Gastroesophageal sphincter (tissue), 4 donors: ENCODE data around the gene FHOD3. TPM values are rescaled to one million over a fixed set of nuclear protein-coding genes. Genes with fewer than 3 reads are reported as not detected.
A peak's percentile ranks its signal among the peaks of the same experiment; 100 is the strongest.

Experiments used
- ATAC-seq: fragments of 150-250 bp; one replicate; pipeline ENCODE4 v1.9.1; 2016; ENCODE audit warnings: mild to moderate bottlenecking, moderate library complexity
- H3K27ac ChIP-seq, 4 donors: fragments of 200-600 bp; sonication (generic) in 3 of 4; 1 replicate in 3 of 4; 2 replicates in 1 of 4; pipeline ENCODE4 v1.5.1; 2016 to 2019
- H3K27me3 ChIP-seq: fragments of 200-600 bp; sonication (generic); one replicate; pipeline ENCODE4 v1.5.1; 2019
- H3K36me3 ChIP-seq, 2 donors: fragments of 200-600 bp; sonication (generic); one replicate each; pipeline ENCODE4 v1.5.1; 2019; ENCODE audit warnings: control low read depth in 1 of 2
- H3K4me1 ChIP-seq, 3 donors: fragments of 200-600 bp; sonication (generic); 1 replicate in 2 of 3; 2 replicates in 1 of 3; pipeline ENCODE4 v1.5.1; 2016 to 2019; ENCODE audit warnings: control low read depth in 2 of 3
- H3K4me3 ChIP-seq, 2 donors: fragments of 200-600 bp; sonication (generic); one replicate each; pipeline ENCODE4 v1.5.1; 2019; ENCODE audit warnings: mild to moderate bottlenecking in 1 of 2, moderate library complexity in 1 of 2
- H3K9me3 ChIP-seq, 3 donors: fragments of 200-600 bp; sonication (generic); one replicate each; pipeline ENCODE4 v1.5.1; 2017 to 2019; ENCODE audit warnings: control low read depth in 2 of 3
- CTCF ChIP-seq, 4 experiments: fragments of 200-600 bp in 2 of 4; fragments of 450-650 bp in 2 of 4; sonication (generic) in 1 of 4; IDR thresholded peaks; one replicate each; pipeline ENCODE4 v1.5.1; 2017 to 2019; ENCODE audit warnings: antibody characterized with exemption in 4 of 4, mild to moderate bottlenecking in 2 of 4, moderate library complexity in 2 of 4
- EP300 ChIP-seq: sonication (generic); formaldehyde crosslinking; IDR thresholded peaks from one replicate; pipeline ENCODE4 v1.6.1; 2017; ENCODE audit warnings: antibody characterized with exemption, mild to moderate bottlenecking
- POLR2A ChIP-seq, 2 donors: fragments of 450-650 bp; IDR thresholded peaks; one replicate each; pipeline ENCODE4 v1.6.1; 2017; ENCODE audit warnings: antibody characterized with exemption in 2 of 2, mild to moderate bottlenecking in 2 of 2, moderate library complexity in 1 of 2
- POLR2AphosphoS5 ChIP-seq: sonication (generic); formaldehyde crosslinking; IDR thresholded peaks from one replicate; pipeline ENCODE4 v1.6.1; 2017; ENCODE audit warnings: antibody characterized with exemption
- WGBS, 2 donors: methylation state at CpG; one replicate each; pipeline ENCODE4 v1.1.5; 2018; ENCODE audit warnings: low coverage in 1 of 2; 5-methylcytosine and 5-hydroxymethylcytosine counted together
- total RNA-seq, 4 donors: library from RNA; depleted of rRNA; stranded (reverse); fragments of >200 nt; gene quantifications; one replicate each; pipeline ENCODE4 v1.1.0, GENCODE V29; 2016

FHOD3 gene
- total RNA-seq, 4 donors from 2014 or later: 18.4 to 36.7 (median 30.4) TPM

DNA sequence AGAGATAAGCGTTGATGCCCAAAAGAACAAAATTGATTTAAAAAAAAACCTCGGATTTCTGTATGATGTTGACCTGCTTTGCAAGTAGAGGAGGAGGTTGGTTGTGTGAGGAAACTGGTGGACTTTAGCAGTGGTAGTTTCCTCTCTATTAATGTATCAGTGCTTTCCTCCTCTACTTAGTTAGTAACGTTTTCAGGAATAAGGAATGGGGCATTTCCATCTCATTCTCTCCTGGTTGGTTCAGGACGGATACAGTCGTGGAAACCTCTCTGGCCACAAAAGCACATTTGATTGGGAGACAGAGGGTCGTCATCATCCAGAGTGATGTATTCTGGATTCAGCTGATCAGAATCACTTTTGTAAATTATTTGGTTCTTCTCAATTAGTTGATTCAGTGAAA, 1.5 kb downstream of the FHOD3 start:
- H3K36me3 ChIP-seq: no peaks in the 10 kb centered on the region
- TF ChIP-seq POLR2A (IDR thresholded peaks at IDR 0.05) (no peak), EP300 (no peak), CTCF (IDR thresholded peaks at IDR 0.05) (no peak), POLR2AphosphoS5 (no peak)
- H3K4me3 ChIP-seq: peak overlapping the region in 1 of 2 donors; percentile 88
- no peak overlapping the region for H3K27ac ChIP-seq
- H3K4me1 ChIP-seq: peaks cover 0 to 39% (median 8%) of the 10 kb centered on the region in 3 donors
- H3K27me3 ChIP-seq: peaks cover 10% of the 10 kb centered on the region
- no peak for ATAC-seq
- 81 to 84% methylated on average over 3 to 6 of the region's 6 CpGs for WGBS, 2 donors
- H3K9me3 ChIP-seq: no peaks in the 10 kb centered on the region

DNA sequence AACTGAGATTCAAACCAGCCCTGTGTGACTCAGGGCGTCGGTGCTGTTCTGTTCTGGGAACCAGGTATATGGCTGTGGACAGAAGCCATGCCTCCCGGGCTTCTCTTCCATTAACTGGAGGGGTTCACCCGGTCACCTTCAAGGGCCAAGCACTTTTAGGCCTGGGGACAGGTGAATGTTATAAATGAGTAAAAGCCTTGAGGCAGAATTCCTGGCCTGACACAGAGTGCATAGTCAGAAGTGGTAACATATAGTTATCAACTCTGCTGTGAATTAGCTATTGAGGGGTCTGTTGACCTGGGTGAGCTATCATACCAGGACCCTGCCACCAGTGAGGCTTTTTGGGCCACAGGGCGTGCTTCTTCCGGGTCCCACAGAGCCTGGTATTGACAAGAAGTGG, 2.7 kb downstream of the FHOD3 start:
- Histone ChIP-seq H3K4me1 (peaks cover 0 to 39% (median 8%) of the 10 kb centered on the region in 3 donors), H3K36me3 (no peaks in the 10 kb centered on the region), H3K4me3 (no peak overlapping the region), H3K9me3 (no peaks in the 10 kb centered on the region), H3K27ac (no peak overlapping the region), H3K27me3 (peaks cover 10% of the 10 kb centered on the region)
- ATAC-seq: no peak
- 100% methylated on average over 1 of the region's 6 CpGs for WGBS, 2 donors
- TF ChIP-seq CTCF (IDR thresholded peaks at IDR 0.05) (no peak), EP300 (no peak), POLR2A (IDR thresholded peaks at IDR 0.05) (no peak), POLR2AphosphoS5 (no peak)

DNA sequence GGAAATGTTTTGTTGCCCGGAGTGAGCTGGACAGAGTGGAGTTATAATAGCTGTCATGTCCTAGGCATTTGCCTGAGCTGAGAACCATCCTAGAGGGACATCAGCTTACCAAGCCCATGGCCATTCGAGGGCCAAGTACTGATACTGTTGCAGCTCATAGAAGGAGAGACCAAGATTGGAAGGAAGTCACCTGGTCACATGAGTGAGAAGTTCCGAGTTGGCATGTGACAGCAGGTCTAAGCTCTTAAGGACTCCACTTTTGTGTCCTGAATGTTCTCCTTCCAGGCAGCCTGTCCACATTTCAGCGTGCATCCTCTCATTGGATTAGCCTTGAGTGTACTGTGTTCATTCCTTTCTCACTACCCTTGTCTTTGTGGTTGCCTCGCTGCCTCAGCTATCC, 4.4 kb downstream of the FHOD3 start:
- H3K4me3 ChIP-seq: no peak overlapping the region
- peaks cover 0 to 26% (median 8%) of the 10 kb centered on the region in 3 donors for H3K4me1 ChIP-seq
- peaks cover 10% of the 10 kb centered on the region for H3K27me3 ChIP-seq
- TF ChIP-seq POLR2A (IDR thresholded peaks at IDR 0.05): no peak
- no peak for TF ChIP-seq POLR2AphosphoS5
- ATAC-seq: no peak
- H3K36me3 ChIP-seq: no peaks in the 10 kb centered on the region
- H3K27ac ChIP-seq: no peak overlapping the region
- no peaks in the 10 kb centered on the region for H3K9me3 ChIP-seq
- WGBS, 2 donors: 81 to 83% methylated on average over 1 to 4 of the region's 5 CpGs

DNA sequence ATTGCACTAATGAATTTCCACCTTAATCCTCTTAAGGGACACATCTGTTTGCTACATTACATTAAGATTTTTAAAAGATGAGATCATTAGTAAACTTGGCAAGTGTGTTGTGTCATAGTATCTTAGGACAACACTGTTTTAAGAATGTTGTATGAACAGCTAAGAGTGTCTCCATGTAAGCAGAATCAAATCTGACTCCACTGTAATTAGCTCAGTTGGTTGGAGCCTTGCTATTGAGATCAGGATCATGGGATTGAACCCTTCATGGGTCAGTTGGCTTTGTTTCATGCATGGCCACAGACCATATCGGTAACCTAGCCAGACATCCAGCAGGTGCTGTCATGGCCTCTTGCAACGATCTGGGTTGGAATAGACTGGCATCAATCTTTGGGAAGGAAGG, 5.2 kb downstream of the FHOD3 start:
- WGBS, 2 donors: 100% methylated on average over 1 to 2 of the region's 2 CpGs
- peaks cover 0 to 22% (median 8%) of the 10 kb centered on the region in 3 donors for H3K4me1 ChIP-seq
- H3K9me3 ChIP-seq: no peaks in the 10 kb centered on the region
- TF ChIP-seq POLR2A (IDR thresholded peaks at IDR 0.05) (no peak), CTCF (IDR thresholded peaks at IDR 0.05) (no peak), EP300 (no peak), POLR2AphosphoS5 (no peak)
- no peak for ATAC-seq
- H3K27me3 ChIP-seq: peaks cover 10% of the 10 kb centered on the region
- H3K36me3 ChIP-seq: no peaks in the 10 kb centered on the region
- H3K4me3 ChIP-seq: no peak overlapping the region
- no peak overlapping the region for H3K27ac ChIP-seq

DNA sequence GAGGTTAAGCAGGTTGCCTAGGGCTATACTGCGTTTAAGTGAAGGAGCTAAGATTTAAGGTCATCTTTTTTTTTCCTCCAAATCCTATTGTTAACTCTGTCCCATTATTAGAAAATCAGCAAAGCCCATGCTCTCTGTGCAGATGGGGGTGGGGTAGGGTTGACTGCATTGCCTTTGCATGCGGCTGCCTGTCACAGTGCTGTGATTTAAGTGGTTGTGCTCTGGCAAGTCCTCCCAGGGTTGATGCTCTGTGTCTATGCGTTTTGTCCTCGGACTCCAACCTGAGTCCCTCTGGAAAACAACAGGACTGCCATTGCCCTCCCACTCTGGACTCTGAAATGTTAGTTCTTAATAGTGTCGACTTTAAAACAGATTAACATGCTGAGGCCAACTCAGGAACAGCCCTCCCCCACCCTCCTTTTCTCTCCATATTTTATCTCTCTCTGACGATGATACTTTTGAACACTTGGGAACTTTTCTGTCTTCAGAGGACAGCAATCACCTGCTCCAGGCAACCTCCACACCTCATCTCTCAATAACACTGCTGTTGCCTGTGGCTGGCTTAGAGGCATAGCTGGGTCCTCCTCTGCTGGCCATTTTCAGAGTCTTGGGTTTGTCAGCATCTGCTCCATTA, 5.8 kb downstream of the FHOD3 start:
- TF ChIP-seq POLR2A (IDR thresholded peaks at IDR 0.05) (no peak), EP300 (no peak), POLR2AphosphoS5 (no peak), CTCF (IDR thresholded peaks at IDR 0.05) (no peak)

More for the DNA sequence above, 5.8 kb downstream of the FHOD3 start:
- no peaks in the 10 kb centered on the region for H3K36me3 ChIP-seq
- H3K27ac ChIP-seq: no peak overlapping the region
- peaks cover 3% of the 10 kb centered on the region for H3K27me3 ChIP-seq
- no peak for ATAC-seq
- H3K4me3 ChIP-seq: no peak overlapping the region
- WGBS, 2 donors: 68 to 71% methylated on average over 5 to 6 of the region's 6 CpGs
- peaks cover 0 to 15% (median 2%) of the 10 kb centered on the region in 3 donors for H3K4me1 ChIP-seq
- H3K9me3 ChIP-seq: no peaks in the 10 kb centered on the region
